RPMI8226 (cell line): ENCODE data around the gene CBFB.

ENCODE experiments used
- DNase-seq: peaks from one replicate; pipeline ENCODE4 v3.0.0-alpha.2; 2015

The CBFB gene

DNA sequence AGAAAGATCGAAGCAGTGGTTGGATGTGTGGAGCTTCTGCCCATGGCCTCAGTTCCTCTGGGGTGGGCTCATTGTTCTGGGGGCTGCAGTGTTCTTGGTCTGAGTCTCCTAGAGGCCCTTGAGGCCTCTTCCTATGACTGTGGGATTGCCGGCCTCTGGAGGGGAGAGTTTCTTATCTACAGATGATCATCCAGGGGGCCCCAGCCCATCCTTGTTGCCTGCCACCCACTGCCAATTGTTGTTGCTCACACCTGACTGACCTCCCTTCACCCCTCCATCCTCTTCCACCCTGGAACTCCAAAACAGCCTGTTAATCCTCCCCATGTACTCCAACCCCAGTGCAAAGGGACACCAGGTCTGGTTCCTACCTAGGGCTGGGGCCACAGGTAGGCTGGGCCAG is 116.0 kb downstream of the CBFB start:
- no peak for DNase-seq

GRCh38 chr16:67145746-67146145 is 116.8 kb downstream of the CBFB start:
- no peak for DNase-seq

DNA sequence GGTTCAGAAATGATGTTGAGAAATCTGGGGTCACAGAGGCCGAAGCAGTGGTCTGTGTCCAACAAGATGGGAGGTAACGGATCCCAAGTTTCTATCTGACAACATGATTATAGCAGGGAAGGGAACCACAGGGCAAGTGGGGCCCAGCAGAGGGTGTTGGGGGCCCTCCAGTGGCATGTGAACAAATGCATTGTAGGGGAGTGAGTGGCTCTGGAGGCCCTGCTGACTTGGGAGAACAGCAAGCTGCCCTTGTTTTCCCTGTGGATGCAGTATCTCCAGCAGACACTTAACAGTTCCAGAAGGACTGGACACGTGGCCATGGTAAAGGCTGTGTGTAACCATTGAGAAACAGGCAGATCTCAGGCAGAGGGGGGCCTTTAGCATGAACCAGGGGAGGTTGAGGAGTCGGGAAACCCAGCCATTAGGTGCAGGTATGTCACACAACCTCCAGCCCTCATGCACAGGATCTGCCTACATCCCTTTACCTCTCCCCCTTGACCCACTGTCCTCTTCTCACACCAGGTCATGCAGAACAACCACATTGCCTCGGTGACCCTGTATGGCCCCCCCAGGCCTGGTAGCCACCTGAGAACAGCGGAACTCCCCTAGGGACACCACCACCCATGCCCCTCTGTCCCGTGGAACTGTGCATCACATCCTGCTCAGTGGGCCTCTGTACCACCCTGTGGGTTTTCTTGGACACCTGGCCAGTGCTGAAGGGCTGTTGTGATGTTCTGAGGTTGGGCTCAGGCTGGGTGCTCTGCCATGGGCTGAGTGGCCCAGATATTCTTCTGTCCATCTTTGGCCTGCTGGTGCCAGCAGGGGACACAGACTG is 117.8 kb downstream of the CBFB start:
- DNase-seq: no peak

- no peak for DNase-seq
Observed at GRCh38 chr16:67147437-67148140, 118.6 kb downstream of the CBFB start.

DNA sequence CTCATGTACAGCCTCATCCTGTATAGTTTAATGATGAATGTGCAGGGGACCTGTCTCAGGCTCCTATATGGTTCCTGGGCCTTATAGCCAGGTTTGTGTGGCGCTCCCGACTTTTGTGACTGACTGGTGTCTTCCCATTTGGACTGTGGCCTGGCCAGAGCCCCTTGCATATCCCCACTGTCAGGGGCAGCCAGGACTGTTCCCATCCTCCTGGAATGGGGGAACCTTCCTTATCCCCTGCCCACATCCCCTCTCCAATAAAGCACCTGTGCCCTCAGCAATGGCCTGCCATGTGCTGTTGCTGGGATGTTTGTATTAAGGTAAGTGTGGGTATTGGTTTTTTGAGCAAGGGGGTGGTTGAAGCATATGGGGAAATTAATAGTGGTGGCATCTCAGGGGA is 119.3 kb downstream of the CBFB start:
- no peak for DNase-seq

GRCh38 chr16:67148656-67149275 is 119.8 kb downstream of the CBFB start:
- DNase-seq: no peak

DNA sequence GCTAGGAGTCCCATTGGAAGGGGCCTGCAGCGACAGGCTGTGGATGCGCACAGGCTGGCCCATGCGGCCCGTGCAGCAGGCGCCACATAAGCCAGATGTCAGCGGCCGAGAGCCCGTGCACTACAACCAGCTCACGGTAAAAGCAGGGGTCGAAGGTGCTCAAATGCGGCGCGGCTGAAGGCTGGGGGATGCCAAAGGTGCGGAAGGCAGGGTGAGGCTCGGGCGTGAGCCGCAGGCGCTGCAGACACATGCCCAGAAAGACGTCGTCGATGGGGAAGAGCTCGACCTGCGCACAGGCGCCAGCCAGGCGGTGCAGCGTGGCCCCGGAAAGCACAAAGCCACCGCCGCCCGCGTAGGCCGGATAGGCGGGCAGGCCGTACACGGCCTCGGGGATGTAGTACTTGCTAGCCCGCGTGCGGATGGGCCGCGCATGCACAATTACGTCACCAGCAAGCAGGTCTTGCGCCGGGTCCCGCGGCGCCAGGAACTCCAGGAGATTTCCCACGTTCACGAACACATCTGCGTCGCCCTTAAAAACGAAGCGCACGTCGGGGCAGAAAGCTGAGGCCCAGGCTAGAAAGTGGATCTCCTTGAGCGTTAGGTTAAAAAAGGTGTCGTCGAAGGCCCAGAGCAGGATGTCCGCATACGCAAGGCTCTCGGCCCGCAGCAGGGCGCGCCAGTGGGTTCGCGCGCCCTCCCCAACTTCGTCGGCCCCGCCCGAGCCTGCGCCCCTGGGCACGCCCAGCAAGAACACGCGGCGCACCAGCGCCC is 120.5 kb downstream of the CBFB start:
- no peak for DNase-seq

DNA sequence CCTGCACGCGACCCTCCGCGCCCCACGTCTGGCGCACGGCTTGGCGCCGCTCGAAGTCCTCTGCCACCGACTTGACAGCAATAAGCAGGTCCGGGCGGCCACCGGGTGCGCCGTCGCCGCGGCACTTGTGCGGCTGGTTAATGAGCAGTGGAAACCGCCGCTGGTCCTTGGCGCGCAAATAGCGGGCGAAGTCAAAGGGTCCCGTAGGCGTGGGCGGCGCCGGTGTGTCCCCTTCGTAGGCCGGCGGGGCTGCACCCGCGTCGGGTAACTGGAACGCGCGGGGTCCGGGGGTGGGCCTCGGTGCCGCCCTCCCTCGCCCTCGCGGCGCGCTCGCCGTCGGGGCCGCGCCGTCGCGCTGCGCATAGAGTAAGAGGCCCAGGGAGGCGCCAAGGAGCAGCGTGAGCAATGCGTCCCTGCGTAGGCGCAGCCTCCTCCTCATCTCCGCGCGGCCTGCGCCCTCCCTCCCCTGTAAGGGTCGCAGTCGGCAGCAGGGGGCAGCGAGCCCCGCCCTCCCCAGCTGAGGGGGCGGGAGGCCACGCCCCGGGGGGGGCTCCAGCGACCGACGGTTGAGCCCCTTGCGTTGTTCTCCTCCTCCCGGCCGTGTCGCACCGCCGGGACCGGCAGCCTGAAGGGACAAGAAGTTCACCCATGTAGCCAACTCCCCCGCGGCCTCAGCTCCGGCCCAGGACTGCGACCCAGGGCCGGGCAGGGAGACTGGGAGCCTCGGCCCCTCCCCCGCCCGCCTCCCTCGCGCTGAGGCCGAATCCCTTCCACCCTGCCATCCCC is 121.3 kb downstream of the CBFB start:
- peak; percentile 58 for DNase-seq
